Renal cortical epithelial cell (primary cell): ENCODE results near the gene ITFG1. TPM values are rescaled to one million over a fixed set of nuclear protein-coding genes. Genes with fewer than 3 reads are reported as not detected.
"Not testable (repeated sequence)": the region's sequence is repeated elsewhere in the genome, so short reads cannot be mapped to it uniquely, and the experiment has no call there.

ENCODE experiments used
- DNase-seq: peaks from one replicate; pipeline ENCODE4 v3.0.0-alpha.2; 2011; ENCODE audit warnings: low read depth
- total RNA-seq: library from RNA; depleted of rRNA; stranded (reverse); fragments of >200 nt; gene quantifications from 2 replicates; pipeline ENCODE4 v1.2.3, GENCODE V29; 2014

ITFG1 gene
- total RNA-seq, 1 donor from 2014 or later: 145 TPM

DNA sequence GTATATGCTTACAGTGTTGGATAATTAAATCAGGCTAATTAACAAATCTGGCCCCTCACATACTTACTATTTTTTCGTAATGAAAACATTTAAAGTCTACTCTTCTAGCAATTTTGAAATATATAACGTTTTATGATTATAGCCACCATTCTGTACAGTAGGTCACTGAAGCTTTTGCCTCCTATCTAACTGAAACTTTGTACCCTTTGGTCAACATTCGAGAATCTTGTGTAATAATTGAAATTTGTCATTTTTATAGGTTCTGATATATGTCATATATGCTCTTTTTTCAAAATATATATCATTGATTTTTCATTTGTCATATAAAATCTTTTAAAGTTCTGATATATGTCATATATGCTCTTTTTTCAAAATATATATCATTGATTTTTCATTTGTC is 12.9 kb upstream of the ITFG1 start:
- no peak for DNase-seq

- not testable (repeated sequence) for DNase-seq
Measured at GRCh38 chr16:47473004-47473403, 12.1 kb upstream of the ITFG1 start.

- DNase-seq: no peak
Measured at GRCh38 chr16:47470810-47471209, 9.9 kb upstream of the ITFG1 start.

DNA sequence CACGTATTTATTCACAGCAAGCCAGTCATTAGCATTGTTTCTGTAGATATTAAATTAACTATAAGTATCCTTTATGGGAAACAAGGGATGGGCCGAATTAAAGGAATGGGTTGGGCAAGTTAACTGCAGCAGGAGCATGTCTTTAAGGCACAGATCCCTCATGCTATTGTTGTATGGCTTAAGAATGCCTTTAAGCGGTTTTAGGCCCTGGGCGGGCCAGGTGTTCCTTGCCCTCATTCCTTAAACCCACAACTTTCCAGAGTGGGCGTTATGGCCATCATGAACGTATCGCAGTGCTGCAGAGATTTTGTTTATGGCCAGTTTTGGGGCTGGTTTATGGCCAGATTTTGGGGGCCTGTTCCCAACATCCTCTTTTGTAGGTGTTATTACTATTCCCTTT is 9.3 kb upstream of the ITFG1 start:
- no peak for DNase-seq

DNA sequence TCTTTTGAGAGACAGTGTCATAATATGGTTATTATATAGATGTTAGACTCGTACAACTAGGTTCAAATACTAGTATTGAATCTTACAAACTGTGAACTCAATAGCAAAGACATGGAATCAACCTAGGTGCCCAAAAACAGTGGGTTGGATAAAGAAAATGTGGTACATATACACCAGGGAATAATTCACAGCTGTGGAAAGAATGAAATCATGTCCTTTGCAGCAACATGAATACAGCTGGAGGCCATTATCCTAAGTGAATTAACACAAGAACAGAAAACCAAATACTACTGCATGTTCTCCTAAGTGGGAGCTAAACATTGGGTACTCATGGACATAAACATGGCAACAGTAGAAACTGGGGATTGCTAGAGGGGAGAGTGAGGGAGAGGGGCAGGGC is 8.4 kb upstream of the ITFG1 start:
- DNase-seq: no peak

GRCh38 chr16:47468070-47468689 is 7.3 kb upstream of the ITFG1 start:
- not testable (repeated sequence) for DNase-seq

- DNase-seq: no peak
Measured at GRCh38 chr16:47467501-47467900, 6.6 kb upstream of the ITFG1 start.

GRCh38 chr16:47465919-47466630 is 5.2 kb upstream of the ITFG1 start:
- no peak for DNase-seq

DNA sequence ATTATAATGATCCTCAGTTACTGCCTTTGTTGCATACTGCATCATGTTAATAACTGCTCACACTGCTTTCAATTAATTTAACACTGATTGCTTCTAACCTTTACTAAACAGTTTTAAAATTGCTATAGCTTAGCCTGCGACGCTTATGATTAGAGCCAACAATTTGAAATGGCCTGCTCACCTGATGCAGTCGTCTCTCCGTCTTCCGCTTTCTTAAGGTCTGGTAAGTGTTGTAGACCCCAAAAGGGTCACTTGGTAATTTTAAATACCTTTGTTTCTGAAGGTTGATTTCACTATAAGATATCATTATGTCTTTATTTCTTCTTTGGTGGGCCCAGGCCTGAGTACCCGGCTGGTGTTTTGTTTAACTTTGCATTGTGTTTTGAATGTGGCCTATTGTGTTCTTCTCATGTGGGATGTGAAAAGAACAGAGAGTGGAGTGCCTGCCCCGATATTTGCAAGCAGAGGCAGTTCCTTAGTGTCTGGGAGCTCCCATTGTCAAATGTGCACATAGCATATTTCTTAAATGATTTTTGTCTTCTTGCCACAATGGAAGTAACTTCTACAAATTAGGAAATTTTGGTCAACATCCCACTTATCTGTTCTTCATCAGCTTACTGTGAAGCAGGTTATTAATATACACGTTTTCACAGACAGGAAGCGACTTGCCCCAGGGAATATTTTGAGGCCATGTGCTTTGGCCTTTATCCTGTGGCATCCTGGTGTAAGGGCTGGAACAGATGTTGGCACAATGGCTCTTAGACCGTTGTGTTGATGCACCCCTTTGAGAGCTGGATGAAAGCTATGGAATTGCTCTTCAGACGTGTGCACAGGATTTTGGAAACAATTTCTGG is 3.1 kb upstream of the ITFG1 start:
- no peak for DNase-seq

GRCh38 chr16:47461598-47462266 is 869 bp upstream of the ITFG1 start:
- peak; percentile 66 for DNase-seq

DNA sequence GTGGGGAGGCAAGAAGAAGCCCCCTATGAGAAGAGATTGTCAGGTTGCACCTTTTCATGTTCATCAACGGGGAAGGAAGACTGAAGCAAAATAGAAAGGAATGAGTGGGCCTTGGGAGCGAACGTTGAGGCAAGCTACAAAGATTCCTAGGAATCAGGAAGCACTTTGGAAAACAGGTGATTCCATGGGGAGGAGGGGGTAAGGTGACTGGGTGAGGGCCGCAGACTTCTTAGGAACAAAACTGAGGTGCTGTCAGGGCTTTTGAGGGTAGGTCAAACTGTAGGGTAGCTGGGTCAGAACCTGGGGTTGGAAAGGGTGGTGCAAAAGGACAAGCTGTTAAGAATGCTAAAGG is 528 bp downstream of the ITFG1 start:
- DNase-seq: peak; percentile 34

- no peak for DNase-seq
Measured at GRCh38 chr16:47459603-47460002, 1.3 kb downstream of the ITFG1 start.

DNA sequence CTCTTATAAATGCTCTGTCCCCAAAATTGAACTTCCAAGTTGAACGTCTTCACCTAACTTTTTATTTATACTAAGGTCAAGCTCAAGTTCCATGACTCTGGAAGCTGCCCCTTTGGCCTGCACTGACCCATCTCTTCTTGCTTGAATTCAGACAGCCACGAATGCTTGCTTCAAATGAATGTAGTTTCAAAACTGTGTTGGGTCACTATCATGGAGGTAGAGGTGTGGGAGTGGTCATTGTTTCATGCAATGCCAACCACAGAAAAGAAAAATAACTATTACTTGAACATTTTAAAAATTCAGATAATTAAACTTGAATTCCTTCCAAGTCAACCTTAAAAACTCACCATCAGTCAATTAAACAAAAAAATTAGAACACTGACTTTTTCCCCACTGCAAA is 2.5 kb downstream of the ITFG1 start:
- no peak for DNase-seq

GRCh38 chr16:47449788-47450187 is 11.1 kb downstream of the ITFG1 start:
- peak; percentile 10 for DNase-seq

GRCh38 chr16:47448830-47449575 is 11.9 kb downstream of the ITFG1 start:
- no peak for DNase-seq

DNA sequence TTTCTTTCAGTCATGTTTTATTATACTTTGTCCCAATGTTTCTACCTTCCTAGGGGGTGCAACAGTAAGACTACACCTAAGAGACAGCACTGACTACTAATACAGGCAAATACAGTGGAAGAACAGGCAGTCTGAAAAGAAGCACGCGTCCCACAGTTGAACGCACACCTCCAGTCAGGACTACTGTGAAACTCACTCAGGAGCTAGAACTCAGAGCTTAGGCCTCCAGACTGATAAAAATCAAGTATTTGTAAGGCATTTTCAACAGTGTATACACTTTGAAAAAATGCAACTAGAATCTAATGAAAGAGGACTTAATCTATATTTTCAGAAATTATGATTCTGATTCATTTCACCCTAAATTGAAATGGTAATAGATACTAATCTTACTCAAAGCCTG is 14.4 kb downstream of the ITFG1 start:
- DNase-seq: no peak

DNA sequence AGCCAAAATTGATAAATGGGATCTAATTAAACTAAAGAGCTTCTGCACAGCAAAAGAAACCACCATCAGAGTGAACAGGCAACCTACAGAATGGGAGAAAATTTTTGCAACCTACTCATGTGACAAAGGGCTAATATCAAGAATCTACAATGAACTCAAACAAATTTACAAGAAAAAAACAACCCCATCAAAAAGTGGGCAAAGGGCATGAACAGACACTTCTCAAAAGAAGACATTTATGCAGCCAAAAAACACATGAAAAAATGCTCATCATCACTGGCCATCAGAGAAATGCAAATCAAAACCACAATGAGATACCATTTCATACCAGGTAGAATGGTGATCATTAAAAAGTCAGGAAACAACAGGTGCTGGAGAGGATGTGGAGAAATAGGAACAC is 18.0 kb downstream of the ITFG1 start:
- DNase-seq: not testable (repeated sequence)

- not testable (repeated sequence) for DNase-seq
Measured at GRCh38 chr16:47440066-47440465, 20.8 kb downstream of the ITFG1 start.

- not testable (repeated sequence) for DNase-seq
Measured at GRCh38 chr16:47434274-47434673, 26.6 kb downstream of the ITFG1 start.

GRCh38 chr16:47431960-47432359 is 28.9 kb downstream of the ITFG1 start:
- no peak for DNase-seq

- DNase-seq: no peak
Measured at GRCh38 chr16:47426806-47427205, 34.1 kb downstream of the ITFG1 start.

- no peak for DNase-seq
Measured at GRCh38 chr16:47424846-47425245, 36.0 kb downstream of the ITFG1 start.
